Hepatocyte (in vitro differentiated cells): ENCODE results near the gene REX1BD. TPM values are rescaled to one million over a fixed set of nuclear protein-coding genes. Genes with fewer than 3 reads are reported as not detected.

Experiments used
- DNase-seq: peaks from one replicate; pipeline ENCODE4 v3.0.0-alpha.2; 2016; ENCODE audit warnings: low spot score
- H2AFZ ChIP-seq: fragments of 200-600 bp; sonication (generic); 2 replicates; pipeline ENCODE4 v1.6.0; 2016; ENCODE audit warnings: antibody characterized with exemption, mild to moderate bottlenecking
- H3K27ac ChIP-seq: fragments of 200-600 bp; sonication (generic); 2 replicates; pipeline ENCODE4 v1.5.1; 2016; ENCODE audit warnings: mild to moderate bottlenecking
- H3K27me3 ChIP-seq: fragments of 200-600 bp; sonication (generic); 2 replicates; pipeline ENCODE4 v1.6.1; 2016
- H3K36me3 ChIP-seq: fragments of 200-600 bp; sonication (generic); replicated peaks from 2 replicates; pipeline ENCODE4 v1.5.1; 2016; ENCODE audit warnings: low read depth; ENCODE audit not compliant: insufficient read depth
- H3K4me1 ChIP-seq: fragments of 200-600 bp; sonication (generic); 2 replicates; pipeline ENCODE4 v1.5.1; 2016; ENCODE audit warnings: mild to moderate bottlenecking, moderate library complexity; ENCODE audit not compliant: insufficient read depth
- H3K4me2 ChIP-seq: fragments of 200-600 bp; sonication (generic); 2 replicates; pipeline ENCODE4 v1.6.0; 2016
- H3K4me3 ChIP-seq: fragments of 200-600 bp; sonication (generic); 2 replicates; pipeline ENCODE4 v1.5.1; 2016; ENCODE audit warnings: mild to moderate bottlenecking
- H3K79me2 ChIP-seq: fragments of 200-600 bp; sonication (generic); 2 replicates; pipeline ENCODE4 v1.6.0; 2017; ENCODE audit warnings: mild to moderate bottlenecking
- H3K9me2 ChIP-seq: fragments of 200-600 bp; sonication (generic); replicated peaks from 2 replicates; pipeline ENCODE4 v1.6.0; 2017; ENCODE audit warnings: mild to moderate bottlenecking; ENCODE audit not compliant: insufficient read depth
- H3K9me3 ChIP-seq: fragments of 200-600 bp; sonication (generic); 2 replicates; pipeline ENCODE4 v1.5.1; 2016; ENCODE audit warnings: low read depth, mild to moderate bottlenecking
- H4K20me1 ChIP-seq: fragments of 200-600 bp; sonication (generic); 2 replicates; pipeline ENCODE4 v1.6.0; 2016; ENCODE audit warnings: mild to moderate bottlenecking; ENCODE audit not compliant: insufficient read depth, poor library complexity, severe bottlenecking
- CTCF ChIP-seq: fragments of 200-600 bp; sonication (generic); IDR thresholded peaks from 2 replicates; pipeline ENCODE4 v1.5.1; 2016; ENCODE audit warnings: antibody characterized with exemption, mild to moderate bottlenecking; ENCODE audit not compliant: poor library complexity
- EZH2 ChIP-seq: fragments of 200-600 bp; sonication (generic); IDR thresholded peaks from 2 replicates; pipeline ENCODE4 v1.6.1; 2016; ENCODE audit warnings: antibody characterized with exemption, mild to moderate bottlenecking, borderline replicate concordance
- EZH2phosphoT487 ChIP-seq: fragments of 200-600 bp; sonication (generic); IDR thresholded peaks from one replicate; pipeline ENCODE4 v1.6.1; 2018; ENCODE audit warnings: antibody characterized with exemption, mild to moderate bottlenecking, low read depth, moderate library complexity; ENCODE audit not compliant: unreplicated experiment, severe bottlenecking
- WGBS: methylation state at CpG from one replicate; pipeline ENCODE4 v1.1.6; 2016; ENCODE audit warnings: low lambda C conversion rate; ENCODE audit errors: missing lambda C conversion rate; 5-methylcytosine and 5-hydroxymethylcytosine counted together
- polyA plus RNA-seq: library from polyadenylated mRNA; unstranded; fragments of >200 nt; fragmentation: Nextera tagmentation; extraction: Ambion mirVana; gene quantifications from 2 replicates; pipeline ENCODE4 v1.2.1, GENCODE V29; 2016
- total RNA-seq: library from RNA; depleted of rRNA; stranded (reverse); fragments of >200 nt; gene quantifications from 2 replicates; pipeline ENCODE4 v1.2.3, GENCODE V29; 2014

The REX1BD gene
- total and polyA plus RNA-seq, 2 experiments from 2014 or later: 62.6 to 105 TPM

GRCh38 chr19:18606281-18607225 is 18.0 kb downstream of the REX1BD start, which contains the start of gene CRLF1:
Gene CRLF1, minus strand, starts transcription at chr19:18606799. Its CDS starts 143 bp downstream, at chr19:18606656.
- no peaks in the 10 kb centered on the region for H3K36me3 ChIP-seq
- H3K4me3 ChIP-seq: no peak within 1 kb of the TSS
- H3K79me2 ChIP-seq: no peaks in the 10 kb centered on the region
- peaks cover 33% of the 10 kb centered on the region for H3K4me1 ChIP-seq
- no peaks in the 10 kb centered on the region for H4K20me1 ChIP-seq
- H2AFZ ChIP-seq: no peak within 1 kb of the TSS
- no peak within 1 kb of the TSS for H3K27ac ChIP-seq
- H3K9me3 ChIP-seq: no peaks in the 10 kb centered on the region
- WGBS: 2% methylated on average over 23 of the region's 116 CpGs
- H3K4me2 ChIP-seq: peak within 1 kb of the TSS; percentile 71
- TF ChIP-seq CTCF (no peak), EZH2phosphoT487 (peak; percentile 39), EZH2 (peak; percentile 25)
- peaks cover 89% of the 10 kb centered on the region for H3K27me3 ChIP-seq
- no peaks in the 10 kb centered on the region for H3K9me2 ChIP-seq
- no peak for DNase-seq

- no peak overlapping the region for H3K27ac ChIP-seq
- H3K4me2 ChIP-seq: peak overlapping the region; percentile 71
- peaks cover 41% of the 10 kb centered on the region for H3K4me1 ChIP-seq
- peaks cover 89% of the 10 kb centered on the region for H3K27me3 ChIP-seq
- H3K79me2 ChIP-seq: no peaks in the 10 kb centered on the region
- DNase-seq: no peak
- H3K9me3 ChIP-seq: no peaks in the 10 kb centered on the region
- H4K20me1 ChIP-seq: no peaks in the 10 kb centered on the region
- no peaks in the 10 kb centered on the region for H3K9me2 ChIP-seq
- WGBS: 5% methylated on average over 63 of the region's 68 CpGs
- H3K36me3 ChIP-seq: no peaks in the 10 kb centered on the region
- TF ChIP-seq EZH2 (peak; percentile 95), CTCF (no peak)
- no peak overlapping the region for H2AFZ ChIP-seq
- no peak overlapping the region for H3K4me3 ChIP-seq
Measured at GRCh38 chr19:18607226-18608101, 18.9 kb downstream of the REX1BD start.

- H3K79me2 ChIP-seq: no peaks in the 10 kb centered on the region
- H3K27me3 ChIP-seq: peaks cover 89% of the 10 kb centered on the region
- no peak overlapping the region for H3K4me3 ChIP-seq
- H2AFZ ChIP-seq: no peak overlapping the region
- peaks cover 47% of the 10 kb centered on the region for H3K4me1 ChIP-seq
- no peak overlapping the region for H3K27ac ChIP-seq
- peak overlapping the region; percentile 71 for H3K4me2 ChIP-seq
- no peaks in the 10 kb centered on the region for H3K9me3 ChIP-seq
- H3K9me2 ChIP-seq: no peaks in the 10 kb centered on the region
- H3K36me3 ChIP-seq: no peaks in the 10 kb centered on the region
- 51% methylated on average over 5 of the region's 5 CpGs for WGBS
- no peak for TF ChIP-seq EZH2
- TF ChIP-seq CTCF: no peak
- no peak for TF ChIP-seq EZH2phosphoT487
- no peak for DNase-seq
- no peaks in the 10 kb centered on the region for H4K20me1 ChIP-seq
Measured at GRCh38 chr19:18608102-18608804, 19.7 kb downstream of the REX1BD start.
